Measurements from ENCODE around the gene TMEM151B.

DNA sequence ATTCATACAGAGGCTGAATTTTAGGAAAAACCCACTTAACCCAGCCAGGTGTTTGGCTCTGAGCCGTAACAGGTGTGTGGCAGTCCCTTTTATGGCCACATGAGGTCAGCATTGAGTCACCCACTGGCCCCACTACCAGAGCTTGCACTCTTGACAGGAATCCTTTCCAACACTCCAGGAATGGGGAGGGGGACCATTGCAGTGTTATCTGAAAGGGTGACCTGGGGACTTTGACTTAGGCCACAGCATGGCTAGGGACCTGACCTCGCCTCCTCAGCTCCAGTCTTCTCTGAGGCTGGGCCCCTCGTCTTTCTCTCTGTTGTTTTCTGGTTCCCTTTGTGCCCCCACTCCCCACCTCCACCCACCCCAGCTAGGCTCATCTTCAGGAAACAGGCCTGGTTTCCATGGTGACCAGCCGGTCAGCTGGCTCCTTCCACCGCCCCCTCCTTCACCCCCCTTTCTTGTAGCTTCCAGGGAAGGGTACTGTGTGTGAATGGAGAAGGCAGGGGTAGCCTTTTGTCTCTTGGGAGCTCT lies 2.1 kb upstream of the TMEM151B start:
- TF ChIP-seq POLR2A (IDR thresholded peaks at IDR 0.05; ENCODE audit: low read depth, low read length): no peak
- TF ChIP-seq POLR2AphosphoS5 (IDR thresholded peaks at IDR 0.05; ENCODE audit: low read depth, low read length): no peak
- no peak for TF ChIP-seq TAF1 (IDR thresholded peaks at IDR 0.05; ENCODE audit: borderline replicate concordance, low read depth, low read length)

Data from GM12892 (cell line).